Measurements from ENCODE around the gene BMPR1B. TPM values are rescaled to one million over a fixed set of nuclear protein-coding genes. Genes with fewer than 3 reads are reported as not detected.

Gene BMPR1B
- total RNA-seq, 1 donor, result 4.3 TPM

- TF ChIP-seq CTCF (IDR thresholded peaks at IDR 0.05; ENCODE audit: insufficient read depth, low read depth, low read length), result no peak
- DNase-seq (ENCODE audit: low read depth), result peak; percentile 23
- no peak overlapping the region for H3K4me3 ChIP-seq (ENCODE audit: low read depth, low read length)
These were observed 433.1 kb downstream of the BMPR1B start for GRCh38 chr4:95190751-95191436.

GRCh38 chr4:95191537-95191936 lies 433.8 kb downstream of the BMPR1B start:
- TF ChIP-seq CTCF (IDR thresholded peaks at IDR 0.05; ENCODE audit: insufficient read depth, low read depth, low read length), result no peak
- no peak overlapping the region for H3K4me3 ChIP-seq (ENCODE audit: low read depth, low read length)
- no peak for DNase-seq (ENCODE audit: low read depth)

GRCh38 chr4:95193391-95194224 lies 435.9 kb downstream of the BMPR1B start:
- H3K4me3 ChIP-seq (ENCODE audit: low read depth, low read length), result no peak overlapping the region
- TF ChIP-seq CTCF (IDR thresholded peaks at IDR 0.05; ENCODE audit: insufficient read depth, low read depth, low read length), result no peak
- no peak for DNase-seq (ENCODE audit: low read depth)

- TF ChIP-seq CTCF (IDR thresholded peaks at IDR 0.05; ENCODE audit: insufficient read depth, low read depth, low read length), result no peak
- no peak for DNase-seq (ENCODE audit: low read depth)
These were observed 439.6 kb downstream of the BMPR1B start for GRCh38 chr4:95197353-95197752.

GRCh38 chr4:95198961-95199360 lies 441.2 kb downstream of the BMPR1B start:
- no peak for TF ChIP-seq CTCF (IDR thresholded peaks at IDR 0.05; ENCODE audit: insufficient read depth, low read depth, low read length)
- DNase-seq (ENCODE audit: low read depth), result no peak
- H3K4me3 ChIP-seq (ENCODE audit: low read depth, low read length), result no peak overlapping the region

More at GRCh38 chr4:95197353-95197752, 439.6 kb downstream of the BMPR1B start:
- no peak overlapping the region for H3K4me3 ChIP-seq (ENCODE audit: low read depth, low read length)

- no peak for DNase-seq (ENCODE audit: low read depth)
- no peak for TF ChIP-seq CTCF (IDR thresholded peaks at IDR 0.05; ENCODE audit: insufficient read depth, low read depth, low read length)
- H3K4me3 ChIP-seq (ENCODE audit: low read depth, low read length), result no peak overlapping the region
These were observed 446.6 kb downstream of the BMPR1B start for GRCh38 chr4:95204267-95204844.
